Ovary (tissue), 3 donors: ENCODE results near the gene SLC30A2.

Experiments used
- CTCF ChIP-seq, 3 donors: fragments of 450-650 bp in 2 of 3; fragments of 200-600 bp in 1 of 3; IDR thresholded peaks; one replicate each; pipeline versions ENCODE4 v1.5.1 to v1.8.0; 2016 to 2022; ENCODE audit warnings: antibody characterized with exemption in 3 of 3, mild to moderate bottlenecking in 1 of 3
- EP300 ChIP-seq: sonication (generic); formaldehyde crosslinking; IDR thresholded peaks from one replicate; pipeline ENCODE4 v1.6.1; 2017; ENCODE audit warnings: antibody characterized with exemption
- POLR2A ChIP-seq: fragments of 450-650 bp; IDR thresholded peaks from one replicate; pipeline ENCODE4 v1.6.1; 2017; ENCODE audit warnings: antibody characterized with exemption, mild to moderate bottlenecking, moderate library complexity
- donor health status: DM: no; HTN: no; CAD: no.

DNA sequence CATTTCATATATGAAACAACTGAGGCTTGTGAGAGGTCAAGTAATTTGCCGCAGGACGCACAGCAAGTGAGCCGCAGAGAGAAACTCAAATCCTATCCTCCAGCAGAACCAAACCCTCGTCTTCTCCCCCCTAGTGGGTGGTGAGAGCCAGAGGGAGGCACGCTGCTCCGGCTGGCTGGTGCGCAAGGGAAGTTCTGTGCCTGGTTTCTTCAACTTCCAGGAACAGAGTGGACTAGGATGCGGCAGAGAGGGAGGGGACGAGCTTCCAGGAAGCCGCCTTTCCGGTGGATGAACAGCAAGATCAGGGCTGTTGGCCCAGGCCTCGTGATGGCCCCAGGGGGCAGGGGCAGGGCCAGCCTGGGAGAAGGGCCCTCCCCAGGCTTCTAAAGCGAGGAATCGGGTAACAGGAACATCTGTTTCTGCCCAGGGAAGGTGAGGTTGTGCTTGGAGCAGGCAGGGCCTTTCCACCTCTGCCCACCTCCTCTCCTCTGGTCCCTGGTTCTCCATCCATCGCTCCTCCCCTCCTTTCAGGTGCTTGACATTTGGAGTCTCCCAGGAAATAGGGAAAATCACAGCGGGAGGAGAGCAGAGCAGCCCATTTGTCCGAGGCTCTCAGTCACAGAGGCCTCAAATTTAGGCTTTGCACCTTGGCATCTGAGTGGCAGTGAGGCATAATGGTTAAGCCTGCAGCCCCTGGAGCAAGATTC lies 48.9 kb upstream of the SLC30A2 start:
- TF ChIP-seq POLR2A (no peak), EP300 (no peak), CTCF (IDR thresholded peaks at IDR 0.05) (no peak)
